ENCODE measurements around the gene CEP112. TPM values are rescaled to one million over a fixed set of nuclear protein-coding genes. Genes with fewer than 3 reads are reported as not detected.

Gene CEP112
- polyA plus RNA-seq, 1 donor (not counting 4 experiments of a cell fraction or from before 2014, with no cell fraction given) = 2.6 TPM

DNA sequence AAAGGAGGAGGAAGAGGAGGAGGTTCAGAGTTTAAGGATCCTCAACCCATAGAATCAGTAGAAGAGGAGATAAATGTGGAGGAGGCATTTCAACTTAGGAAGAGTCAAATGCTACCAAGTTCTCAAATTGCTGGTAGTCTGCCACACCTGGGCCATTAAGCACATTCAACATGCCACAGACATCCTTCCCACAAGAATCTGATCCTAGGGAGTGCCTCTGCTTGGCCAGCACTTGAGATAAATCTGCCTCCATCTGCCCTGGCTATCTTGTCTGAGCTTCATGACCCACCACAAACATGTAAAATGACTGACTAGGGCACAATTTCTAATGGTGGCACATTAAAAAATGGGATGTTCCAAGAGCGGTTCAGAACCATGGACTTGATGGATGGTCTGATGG lies 593.2 kb downstream of the CEP112 start:
- no peak overlapping the region for H3K4me2 ChIP-seq (ENCODE audit: control insufficient read depth, extremely low read depth, insufficient read depth, low read depth, low read length)
- no peak overlapping the region for H3K27ac ChIP-seq (ENCODE audit: control insufficient read depth, insufficient read depth, low read length)
- no peaks in the 10 kb centered on the region for H3K9me1 ChIP-seq (ENCODE audit: control insufficient read depth, extremely low read depth, insufficient read depth, low read length)
- no peaks in the 10 kb centered on the region for H3K36me3 ChIP-seq (ENCODE audit: control insufficient read depth in 2 of 2, extremely low read depth in 1 of 2, insufficient read depth in 2 of 2, low read length in 2 of 2)
- no peak overlapping the region for H2AFZ ChIP-seq (ENCODE audit: control insufficient read depth, low read length)
- TF ChIP-seq, protein P1, sequence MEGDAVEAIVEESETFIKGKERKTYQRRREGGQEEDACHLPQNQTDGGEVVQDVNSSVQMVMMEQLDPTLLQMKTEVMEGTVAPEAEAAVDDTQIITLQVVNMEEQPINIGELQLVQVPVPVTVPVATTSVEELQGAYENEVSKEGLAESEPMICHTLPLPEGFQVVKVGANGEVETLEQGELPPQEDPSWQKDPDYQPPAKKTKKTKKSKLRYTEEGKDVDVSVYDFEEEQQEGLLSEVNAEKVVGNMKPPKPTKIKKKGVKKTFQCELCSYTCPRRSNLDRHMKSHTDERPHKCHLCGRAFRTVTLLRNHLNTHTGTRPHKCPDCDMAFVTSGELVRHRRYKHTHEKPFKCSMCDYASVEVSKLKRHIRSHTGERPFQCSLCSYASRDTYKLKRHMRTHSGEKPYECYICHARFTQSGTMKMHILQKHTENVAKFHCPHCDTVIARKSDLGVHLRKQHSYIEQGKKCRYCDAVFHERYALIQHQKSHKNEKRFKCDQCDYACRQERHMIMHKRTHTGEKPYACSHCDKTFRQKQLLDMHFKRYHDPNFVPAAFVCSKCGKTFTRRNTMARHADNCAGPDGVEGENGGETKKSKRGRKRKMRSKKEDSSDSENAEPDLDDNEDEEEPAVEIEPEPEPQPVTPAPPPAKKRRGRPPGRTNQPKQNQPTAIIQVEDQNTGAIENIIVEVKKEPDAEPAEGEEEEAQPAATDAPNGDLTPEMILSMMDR (optimal IDR thresholded peaks at IDR 0.05 in 1 of 3, IDR thresholded peaks at IDR 0.05 in 1 of 3, conservative IDR thresholded peaks at IDR 0.05 in 1 of 3; ENCODE audit: extremely low read depth in 1 of 3, insufficient read depth in 2 of 3, low read length in 3 of 3) = no peak
- TF ChIP-seq EZH2 (IDR thresholded peaks at IDR 0.05; ENCODE audit: low read length) = no peak
- H3K79me2 ChIP-seq (ENCODE audit: control insufficient read depth, insufficient read depth, low read length) = no peaks in the 10 kb centered on the region
- no peaks in the 10 kb centered on the region for H4K20me1 ChIP-seq (ENCODE audit: control insufficient read depth, extremely low read depth, insufficient read depth, low read length)
- H3K9me3 ChIP-seq (ENCODE audit: control insufficient read depth, low read depth, low read length) = no peaks in the 10 kb centered on the region
- DNase-seq (ENCODE audit: low read depth, low spot score) (no peak), FAIRE-seq (no peak)
- H3K9ac ChIP-seq (ENCODE audit: control insufficient read depth, extremely low read depth, insufficient read depth, low read length) = no peak overlapping the region
- no peak overlapping the region for H3K4me3 ChIP-seq (ENCODE audit: control insufficient read depth in 2 of 3, extremely low read depth in 1 of 3, insufficient read depth in 2 of 3, low read depth in 1 of 3, low read length in 3 of 3)
- H3K27me3 ChIP-seq (ENCODE audit: control insufficient read depth, extremely low read depth, insufficient read depth, low read length) = no peaks in the 10 kb centered on the region
- H3K4me1 ChIP-seq (ENCODE audit: control insufficient read depth, extremely low read depth, insufficient read depth, low read length) = no peaks in the 10 kb centered on the region
- dilution Hi-C loops (cut with MboI; ENCODE audit: extremely low pct_ligation_motif_present, low sequenced_read_pairs) = no loop called here

DNA sequence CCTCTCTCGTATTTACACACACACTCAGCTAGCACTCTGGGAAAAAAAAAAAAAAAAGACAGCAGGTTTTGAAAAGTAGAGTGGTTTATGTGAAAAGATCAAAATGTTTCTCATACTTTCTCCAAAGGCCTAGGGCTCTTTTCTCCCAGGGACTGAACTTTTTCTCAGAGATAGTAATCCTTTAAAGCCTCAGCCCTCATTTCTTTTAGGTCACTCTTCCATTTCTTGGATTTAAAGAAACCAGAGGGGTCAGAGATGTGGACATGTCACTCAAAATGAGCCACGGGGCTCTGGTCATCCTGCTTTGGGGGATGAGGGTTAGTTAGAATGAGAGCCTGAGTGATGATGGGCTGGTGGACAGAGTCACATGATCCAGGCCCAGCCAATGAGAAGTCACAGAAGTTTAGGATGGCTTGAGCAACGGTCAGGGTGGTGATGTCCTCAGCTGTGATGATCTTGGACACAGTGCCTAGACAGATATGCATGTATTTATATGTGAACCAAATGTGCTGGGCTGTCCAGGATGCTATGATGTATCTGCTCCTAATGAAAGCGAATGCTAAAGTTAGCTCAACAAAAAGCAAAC lies 596.8 kb downstream of the CEP112 start:
- no peak for DNase-seq (ENCODE audit: low read depth, low spot score)
- no peaks in the 10 kb centered on the region for H3K9me1 ChIP-seq (ENCODE audit: control insufficient read depth, extremely low read depth, insufficient read depth, low read length)
- H3K27ac ChIP-seq (ENCODE audit: control insufficient read depth, insufficient read depth, low read length) = no peak overlapping the region
- no peaks in the 10 kb centered on the region for H3K27me3 ChIP-seq (ENCODE audit: control insufficient read depth, extremely low read depth, insufficient read depth, low read length)
- TF ChIP-seq, protein P1 (optimal IDR thresholded peaks at IDR 0.05 in 1 of 3, IDR thresholded peaks at IDR 0.05 in 1 of 3, conservative IDR thresholded peaks at IDR 0.05 in 1 of 3; ENCODE audit: extremely low read depth in 1 of 3, insufficient read depth in 2 of 3, low read length in 3 of 3) = no peak
- no peak for TF ChIP-seq EZH2 (IDR thresholded peaks at IDR 0.05; ENCODE audit: low read length)
- H3K79me2 ChIP-seq (ENCODE audit: control insufficient read depth, insufficient read depth, low read length) = no peaks in the 10 kb centered on the region
- H3K9me3 ChIP-seq (ENCODE audit: control insufficient read depth, low read depth, low read length) = no peaks in the 10 kb centered on the region
- FAIRE-seq = no peak
- H4K20me1 ChIP-seq (ENCODE audit: control insufficient read depth, extremely low read depth, insufficient read depth, low read length) = no peaks in the 10 kb centered on the region
- H3K36me3 ChIP-seq (ENCODE audit: control insufficient read depth in 2 of 2, extremely low read depth in 1 of 2, insufficient read depth in 2 of 2, low read length in 2 of 2) = no peaks in the 10 kb centered on the region
- H2AFZ ChIP-seq (ENCODE audit: control insufficient read depth, low read length) = no peak overlapping the region
- no peak overlapping the region for H3K4me2 ChIP-seq (ENCODE audit: control insufficient read depth, extremely low read depth, insufficient read depth, low read depth, low read length)
- no peaks in the 10 kb centered on the region for H3K4me1 ChIP-seq (ENCODE audit: control insufficient read depth, extremely low read depth, insufficient read depth, low read length)
- H3K9ac ChIP-seq (ENCODE audit: control insufficient read depth, extremely low read depth, insufficient read depth, low read length) = no peak overlapping the region
- dilution Hi-C loops (cut with MboI; ENCODE audit: extremely low pct_ligation_motif_present, low sequenced_read_pairs) = no loop called here
- H3K4me3 ChIP-seq (ENCODE audit: control insufficient read depth in 2 of 3, extremely low read depth in 1 of 3, insufficient read depth in 2 of 3, low read depth in 1 of 3, low read length in 3 of 3) = no peak overlapping the region

Measured in keratinocyte (primary cell).